ENCODE data around the gene CCDC97.

DNA sequence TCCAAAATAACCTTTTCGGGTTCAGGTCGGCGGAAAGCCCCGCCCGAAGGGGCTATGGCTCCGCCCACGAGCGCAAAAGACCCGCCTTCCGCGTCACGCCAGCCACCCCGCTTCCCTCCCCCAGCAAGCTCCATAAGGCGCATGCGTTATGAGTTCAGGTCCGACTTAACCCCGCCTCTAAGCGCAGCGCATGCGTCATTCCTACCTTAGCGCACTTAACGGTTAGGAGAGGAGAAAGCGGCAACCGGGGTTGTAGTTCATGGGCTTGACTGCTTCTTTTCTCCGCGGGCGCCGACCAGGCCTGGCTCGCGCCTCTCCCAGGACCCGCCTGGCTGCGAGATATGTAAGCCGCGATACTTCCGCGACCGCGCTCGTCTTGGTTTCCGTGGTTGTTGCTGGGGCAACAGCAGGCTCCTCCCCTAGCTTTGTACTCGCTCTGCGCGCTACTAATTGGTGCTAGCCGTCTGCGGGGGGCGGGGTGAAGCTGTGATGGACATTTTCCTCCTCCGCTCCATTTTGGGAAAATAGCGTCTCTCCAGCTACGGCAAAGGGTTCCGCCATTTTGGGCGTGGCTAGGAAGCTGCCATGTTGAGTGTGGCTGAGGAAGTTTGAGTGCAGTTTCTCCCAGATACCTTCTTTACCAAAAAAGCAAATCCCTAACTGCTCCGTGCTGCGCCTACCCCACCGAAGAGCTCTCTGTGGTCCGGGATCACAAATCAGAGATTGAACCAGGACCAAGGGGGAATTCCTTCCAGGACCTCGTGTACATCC lies 54.0 kb downstream of the CCDC97 start, which contains the start of gene B9D2:
- TF ChIP-seq CTCF (IDR thresholded peaks at IDR 0.05) = no peak
- peak; percentile 23 to 75 (median 68) for TF ChIP-seq POLR2AphosphoS5 (IDR thresholded peaks at IDR 0.05)
- TF ChIP-seq POLR2A (IDR thresholded peaks at IDR 0.05) = peak in 1 of 2 donors; percentile 20

All from sigmoid colon (tissue), 4 donors.